Mesenchymal stem cell (in vitro differentiated cells and primary cell): Measurements from ENCODE around the gene SPAG8.

Source experiments
- DNase-seq: peaks from one replicate; pipeline ENCODE4 v3.0.0-alpha.2; 2013
- H2AFZ ChIP-seq: one replicate; pipeline ENCODE4 v1.6.1; 2013; ENCODE audit warnings: low read depth, mild to moderate bottlenecking, control low read depth, inconsistent platforms, low read length, moderate library complexity
- H2AK5ac ChIP-seq: 2 replicates; pipeline ENCODE4 v1.6.1; 2013; ENCODE audit warnings: low read length, moderate library complexity, mild to moderate bottlenecking, inconsistent platforms; ENCODE audit not compliant: severe bottlenecking
- H2BK120ac ChIP-seq: one replicate; pipeline ENCODE4 v1.6.1; 2013; ENCODE audit warnings: low read depth, mild to moderate bottlenecking, inconsistent platforms, low read length, moderate library complexity
- H2BK12ac ChIP-seq, 2 experiments: one replicate each; pipeline ENCODE4 v1.6.1; 2013; ENCODE audit warnings: inconsistent platforms in 2 of 2, low read length in 2 of 2, mild to moderate bottlenecking in 2 of 2, moderate library complexity in 2 of 2, control low read depth in 1 of 2
- H2BK15ac ChIP-seq: one replicate; pipeline ENCODE4 v1.6.1; 2013; ENCODE audit warnings: mild to moderate bottlenecking, low read depth, inconsistent platforms; ENCODE audit not compliant: poor library complexity, severe bottlenecking
- H2BK5ac ChIP-seq: 2 replicates; pipeline ENCODE4 v1.6.1; 2013; ENCODE audit warnings: low read depth, mild to moderate bottlenecking, low read length, control low read depth, inconsistent platforms; ENCODE audit not compliant: poor library complexity, severe bottlenecking
- H3K14ac ChIP-seq, 2 experiments: one replicate each; pipeline ENCODE4 v1.6.1; 2013; ENCODE audit warnings: inconsistent platforms in 2 of 2, low read length in 2 of 2, control low read depth in 1 of 2, mild to moderate bottlenecking in 1 of 2, moderate library complexity in 1 of 2
- H3K18ac ChIP-seq, 2 experiments: one replicate each; pipeline ENCODE4 v1.6.1; 2013; ENCODE audit warnings: inconsistent platforms in 2 of 2, low read length in 2 of 2, control low read depth in 1 of 2, low read depth in 1 of 2, mild to moderate bottlenecking in 1 of 2
- H3K23ac ChIP-seq, 2 experiments: one replicate each; pipeline ENCODE4 v1.6.1; 2013; ENCODE audit warnings: inconsistent platforms in 2 of 2, low read length in 2 of 2, mild to moderate bottlenecking in 2 of 2, moderate library complexity in 2 of 2, control low read depth in 1 of 2
- H3K27ac ChIP-seq: 2 replicates; pipeline ENCODE4 v1.5.1; 2013; ENCODE audit warnings: mild to moderate bottlenecking, moderate library complexity, low read length, control low read depth, inconsistent platforms; ENCODE audit not compliant: poor library complexity, severe bottlenecking
- H3K27me3 ChIP-seq, 2 experiments: 2 replicates each; pipeline versions ENCODE4 v1.6.1 to v1.7.0; 2013; ENCODE audit warnings: low read length in 2 of 2, mild to moderate bottlenecking in 2 of 2, moderate library complexity in 2 of 2, control low read depth in 1 of 2, inconsistent platforms in 1 of 2; ENCODE audit not compliant: control insufficient read depth in 1 of 2, insufficient read depth in 1 of 2
- H3K36me3 ChIP-seq, 2 experiments: 2 replicates each; pipeline versions ENCODE4 v1.6.1 to v1.7.0; 2013; ENCODE audit warnings: low read length in 2 of 2, control low read depth in 1 of 2, inconsistent platforms in 1 of 2, low read depth in 1 of 2, mild to moderate bottlenecking in 1 of 2; ENCODE audit not compliant: insufficient read depth in 2 of 2, control insufficient read depth in 1 of 2
- H3K4ac ChIP-seq, 2 experiments: one replicate each; pipeline ENCODE4 v1.6.1; 2013; ENCODE audit warnings: inconsistent platforms in 2 of 2, low read length in 2 of 2, mild to moderate bottlenecking in 2 of 2, moderate library complexity in 2 of 2, control low read depth in 1 of 2, low read depth in 1 of 2
- H3K4me1 ChIP-seq: 2 replicates; pipeline ENCODE4 v1.6.1; 2013; ENCODE audit warnings: low read depth, low read length, control low read depth; ENCODE audit not compliant: control insufficient read depth, insufficient read depth
- H3K4me2 ChIP-seq: 2 replicates; pipeline ENCODE4 v1.6.1; 2013; ENCODE audit warnings: low read length, mild to moderate bottlenecking, inconsistent platforms; ENCODE audit not compliant: poor library complexity, severe bottlenecking
- H3K4me3 ChIP-seq, 2 experiments: 2 replicates each; pipeline versions ENCODE4 v1.5.1 to v1.7.0; 2013; ENCODE audit warnings: low read length in 2 of 2, mild to moderate bottlenecking in 2 of 2, control low read depth in 1 of 2, low read depth in 1 of 2; ENCODE audit not compliant: insufficient read depth in 1 of 2
- H3K79me1 ChIP-seq: replicated peaks from 2 replicates; pipeline ENCODE4 v1.6.1; 2013; ENCODE audit warnings: mild to moderate bottlenecking, control low read depth, low read length, inconsistent platforms; ENCODE audit not compliant: poor library complexity, severe bottlenecking
- H3K9ac ChIP-seq: 2 replicates; pipeline ENCODE4 v1.7.0; 2013; ENCODE audit warnings: mild to moderate bottlenecking, low read length, moderate library complexity
- H3K9me3 ChIP-seq: 2 replicates; pipeline ENCODE4 v1.7.0; 2013; ENCODE audit warnings: mild to moderate bottlenecking, low read length; ENCODE audit not compliant: control insufficient read depth
- H4K8ac ChIP-seq: one replicate; pipeline ENCODE4 v1.6.1; 2013; ENCODE audit warnings: inconsistent platforms, mild to moderate bottlenecking, low read length, moderate library complexity
- H4K91ac ChIP-seq: one replicate; pipeline ENCODE4 v1.6.1; 2013; ENCODE audit warnings: mild to moderate bottlenecking, low read length, inconsistent platforms
- WGBS: methylation state at CpG from one replicate; pipeline ENCODE4 v1.1.7; 2013; ENCODE audit warnings: mixed read lengths; 5-methylcytosine and 5-hydroxymethylcytosine counted together

Gene SPAG8

GRCh38 chr9:35834260-35835215, 22.5 kb upstream of the SPAG8 start:
- Histone ChIP-seq H3K79me1 (peaks cover 12% of the 10 kb centered on the region), H3K27ac (no peak overlapping the region), H3K18ac (no peak overlapping the region), H3K4me3 (peak overlapping the region in 1 of 2 experiments; percentile 11), H3K9ac (peak overlapping the region; percentile 9), H2AK5ac (no peak overlapping the region), H3K27me3 (no peaks in the 10 kb centered on the region), H3K4me2 (no peak overlapping the region), H4K8ac (peak overlapping the region; percentile 12), H2BK120ac (no peak overlapping the region), H4K91ac (peak overlapping the region; percentile 37), H2BK5ac (no peak overlapping the region), H2BK12ac (no peak overlapping the region), H2AFZ (no peak overlapping the region), H3K9me3 (no peaks in the 10 kb centered on the region), H3K4ac (no peak overlapping the region), H3K23ac (no peak overlapping the region), H3K36me3 (peaks cover 3 to 10% of the 10 kb centered on the region in 2 experiments), H3K14ac (no peak overlapping the region), H2BK15ac (no peak overlapping the region), H3K4me1 (peaks cover 14% of the 10 kb centered on the region)
- DNase-seq, result no peak
- WGBS, result 89% methylated on average over 14 of the region's 14 CpGs

- no peak overlapping the region for H2BK120ac ChIP-seq
- no peak overlapping the region for H2BK15ac ChIP-seq
- no peak overlapping the region for H2AFZ ChIP-seq
- H3K23ac ChIP-seq, result no peak overlapping the region
- no peak for DNase-seq
- no peak overlapping the region for H2BK5ac ChIP-seq
- H3K18ac ChIP-seq, result no peak overlapping the region
- peaks cover 21% of the 10 kb centered on the region for H3K4me1 ChIP-seq
- 95% methylated on average over 4 of the region's 5 CpGs for WGBS
- H3K9ac ChIP-seq, result no peak overlapping the region
- no peaks in the 10 kb centered on the region for H3K27me3 ChIP-seq
- no peak overlapping the region for H4K8ac ChIP-seq
- no peak overlapping the region for H3K27ac ChIP-seq
- no peak overlapping the region for H2AK5ac ChIP-seq
- no peak overlapping the region for H2BK12ac ChIP-seq
- no peak overlapping the region for H3K4me3 ChIP-seq
- peaks cover 3 to 10% of the 10 kb centered on the region in 2 experiments for H3K36me3 ChIP-seq
- no peak overlapping the region for H4K91ac ChIP-seq
- H3K4ac ChIP-seq, result no peak overlapping the region
- H3K4me2 ChIP-seq, result no peak overlapping the region
- H3K14ac ChIP-seq, result no peak overlapping the region
- H3K79me1 ChIP-seq, result peaks cover 14% of the 10 kb centered on the region
- no peaks in the 10 kb centered on the region for H3K9me3 ChIP-seq
These were observed 20.8 kb upstream of the SPAG8 start for GRCh38 chr9:35832814-35833213.

- H3K79me1 ChIP-seq, result peaks cover 14% of the 10 kb centered on the region
- H2BK15ac ChIP-seq, result no peak overlapping the region
- H3K4me2 ChIP-seq, result no peak overlapping the region
- WGBS, result 82% methylated on average over 4 of the region's 4 CpGs
- H3K14ac ChIP-seq, result no peak overlapping the region
- H2BK120ac ChIP-seq, result no peak overlapping the region
- no peak overlapping the region for H3K18ac ChIP-seq
- H3K4ac ChIP-seq, result no peak overlapping the region
- no peak overlapping the region for H2BK12ac ChIP-seq
- H3K4me1 ChIP-seq, result peaks cover 23% of the 10 kb centered on the region
- H4K8ac ChIP-seq, result no peak overlapping the region
- H2BK5ac ChIP-seq, result no peak overlapping the region
- H3K36me3 ChIP-seq, result peaks cover 3 to 10% of the 10 kb centered on the region in 2 experiments
- no peaks in the 10 kb centered on the region for H3K9me3 ChIP-seq
- H3K23ac ChIP-seq, result no peak overlapping the region
- H2AFZ ChIP-seq, result no peak overlapping the region
- H3K4me3 ChIP-seq, result no peak overlapping the region
- H3K27ac ChIP-seq, result no peak overlapping the region
- no peak for DNase-seq
- no peak overlapping the region for H3K9ac ChIP-seq
- H2AK5ac ChIP-seq, result no peak overlapping the region
- H4K91ac ChIP-seq, result peak overlapping the region; percentile 16
- no peaks in the 10 kb centered on the region for H3K27me3 ChIP-seq
These were observed 19.0 kb upstream of the SPAG8 start for GRCh38 chr9:35831040-35831439.

- Histone ChIP-seq H3K4ac (peak overlapping the region; percentile 50 to 62), H3K4me1 (peaks cover 23% of the 10 kb centered on the region), H3K18ac (peak overlapping the region; percentile 52 to 63), H3K9ac (peak overlapping the region; percentile 94), H2AK5ac (no peak overlapping the region), H2BK15ac (no peak overlapping the region), H3K9me3 (no peaks in the 10 kb centered on the region), H3K4me2 (peak overlapping the region; percentile 73), H3K23ac (peak overlapping the region in 1 of 2 experiments; percentile 87), H3K36me3 (peaks cover 0 to 2% of the 10 kb centered on the region in 2 experiments), H4K91ac (peak overlapping the region; percentile 52), H3K14ac (peak overlapping the region in 1 of 2 experiments; percentile 94), H3K79me1 (peaks cover 14% of the 10 kb centered on the region), H2BK5ac (no peak overlapping the region), H3K27me3 (no peaks in the 10 kb centered on the region), H2AFZ (peak overlapping the region; percentile 48), H3K4me3 (peak overlapping the region; percentile 75 to 80), H3K27ac (no peak overlapping the region), H2BK12ac (no peak overlapping the region), H4K8ac (peak overlapping the region; percentile 20), H2BK120ac (no peak overlapping the region)
- WGBS, result 75% methylated on average over 2 of the region's 2 CpGs
- DNase-seq, result no peak
These were observed 17.7 kb upstream of the SPAG8 start for GRCh38 chr9:35829764-35830096.
